ENCODE measurements around the gene POLR2F. TPM values are rescaled to one million over a fixed set of nuclear protein-coding genes. Genes with fewer than 3 reads are reported as not detected.
"Not testable (repeated sequence)": the region's sequence is repeated elsewhere in the genome, so short reads cannot be mapped to it uniquely, and the experiment has no call there.

Gene POLR2F
- polyA plus RNA-seq, 1 donor from 2014 or later: 195 TPM

- no peaks in the 10 kb centered on the region for H3K27me3 ChIP-seq (ENCODE audit: insufficient read depth, low read depth, low read length)
- H3K27ac ChIP-seq (ENCODE audit: low read length): no peak overlapping the region
- H3K9me3 ChIP-seq (ENCODE audit: low read length): no peaks in the 10 kb centered on the region
- no peak overlapping the region for H3K9ac ChIP-seq (ENCODE audit: low read length)
- H3F3A ChIP-seq (ENCODE audit: insufficient read depth, low read length, poor library complexity, severe bottlenecking): no peaks in the 10 kb centered on the region
- no peaks in the 10 kb centered on the region for H4K20me1 ChIP-seq (ENCODE audit: insufficient read depth)
- H3K4me2 ChIP-seq (ENCODE audit: low read length): no peak overlapping the region
- H3K9me2 ChIP-seq (ENCODE audit: insufficient read depth, low read length): no peaks in the 10 kb centered on the region
- no peak overlapping the region for H2AFZ ChIP-seq (ENCODE audit: low read depth, low read length)
- TF ChIP-seq SMC3 (conservative IDR thresholded peaks at IDR 0.05; ENCODE audit: poor library complexity) (no peak), MXI1 (conservative IDR thresholded peaks at IDR 0.05; ENCODE audit: poor library complexity, severe bottlenecking) (no peak), RAD21 (conservative IDR thresholded peaks at IDR 0.05) (no peak), POLR2AphosphoS5 (IDR thresholded peaks at IDR 0.05) (no peak), EZH2 (IDR thresholded peaks at IDR 0.05; ENCODE audit: borderline replicate concordance, insufficient read depth, low read length, poor library complexity, severe bottlenecking) (no peak), TAF1 (IDR thresholded peaks at IDR 0.05; ENCODE audit: low read depth) (no peak), EP300 (conservative IDR thresholded peaks at IDR 0.05; ENCODE audit: poor library complexity, severe bottlenecking) (no peak)
- TF ChIP-seq, protein P1, sequence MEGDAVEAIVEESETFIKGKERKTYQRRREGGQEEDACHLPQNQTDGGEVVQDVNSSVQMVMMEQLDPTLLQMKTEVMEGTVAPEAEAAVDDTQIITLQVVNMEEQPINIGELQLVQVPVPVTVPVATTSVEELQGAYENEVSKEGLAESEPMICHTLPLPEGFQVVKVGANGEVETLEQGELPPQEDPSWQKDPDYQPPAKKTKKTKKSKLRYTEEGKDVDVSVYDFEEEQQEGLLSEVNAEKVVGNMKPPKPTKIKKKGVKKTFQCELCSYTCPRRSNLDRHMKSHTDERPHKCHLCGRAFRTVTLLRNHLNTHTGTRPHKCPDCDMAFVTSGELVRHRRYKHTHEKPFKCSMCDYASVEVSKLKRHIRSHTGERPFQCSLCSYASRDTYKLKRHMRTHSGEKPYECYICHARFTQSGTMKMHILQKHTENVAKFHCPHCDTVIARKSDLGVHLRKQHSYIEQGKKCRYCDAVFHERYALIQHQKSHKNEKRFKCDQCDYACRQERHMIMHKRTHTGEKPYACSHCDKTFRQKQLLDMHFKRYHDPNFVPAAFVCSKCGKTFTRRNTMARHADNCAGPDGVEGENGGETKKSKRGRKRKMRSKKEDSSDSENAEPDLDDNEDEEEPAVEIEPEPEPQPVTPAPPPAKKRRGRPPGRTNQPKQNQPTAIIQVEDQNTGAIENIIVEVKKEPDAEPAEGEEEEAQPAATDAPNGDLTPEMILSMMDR (IDR thresholded peaks at IDR 0.05; ENCODE audit: poor library complexity, severe bottlenecking): no peak
- TF ChIP-seq, protein P2, sequence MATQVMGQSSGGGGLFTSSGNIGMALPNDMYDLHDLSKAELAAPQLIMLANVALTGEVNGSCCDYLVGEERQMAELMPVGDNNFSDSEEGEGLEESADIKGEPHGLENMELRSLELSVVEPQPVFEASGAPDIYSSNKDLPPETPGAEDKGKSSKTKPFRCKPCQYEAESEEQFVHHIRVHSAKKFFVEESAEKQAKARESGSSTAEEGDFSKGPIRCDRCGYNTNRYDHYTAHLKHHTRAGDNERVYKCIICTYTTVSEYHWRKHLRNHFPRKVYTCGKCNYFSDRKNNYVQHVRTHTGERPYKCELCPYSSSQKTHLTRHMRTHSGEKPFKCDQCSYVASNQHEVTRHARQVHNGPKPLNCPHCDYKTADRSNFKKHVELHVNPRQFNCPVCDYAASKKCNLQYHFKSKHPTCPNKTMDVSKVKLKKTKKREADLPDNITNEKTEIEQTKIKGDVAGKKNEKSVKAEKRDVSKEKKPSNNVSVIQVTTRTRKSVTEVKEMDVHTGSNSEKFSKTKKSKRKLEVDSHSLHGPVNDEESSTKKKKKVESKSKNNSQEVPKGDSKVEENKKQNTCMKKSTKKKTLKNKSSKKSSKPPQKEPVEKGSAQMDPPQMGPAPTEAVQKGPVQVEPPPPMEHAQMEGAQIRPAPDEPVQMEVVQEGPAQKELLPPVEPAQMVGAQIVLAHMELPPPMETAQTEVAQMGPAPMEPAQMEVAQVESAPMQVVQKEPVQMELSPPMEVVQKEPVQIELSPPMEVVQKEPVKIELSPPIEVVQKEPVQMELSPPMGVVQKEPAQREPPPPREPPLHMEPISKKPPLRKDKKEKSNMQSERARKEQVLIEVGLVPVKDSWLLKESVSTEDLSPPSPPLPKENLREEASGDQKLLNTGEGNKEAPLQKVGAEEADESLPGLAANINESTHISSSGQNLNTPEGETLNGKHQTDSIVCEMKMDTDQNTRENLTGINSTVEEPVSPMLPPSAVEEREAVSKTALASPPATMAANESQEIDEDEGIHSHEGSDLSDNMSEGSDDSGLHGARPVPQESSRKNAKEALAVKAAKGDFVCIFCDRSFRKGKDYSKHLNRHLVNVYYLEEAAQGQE (IDR thresholded peaks at IDR 0.05; ENCODE audit: borderline replicate concordance): no peak
- peaks cover 16% of the 10 kb centered on the region for H3K79me2 ChIP-seq (replicated peaks; ENCODE audit: insufficient read depth, low read length)
- H3K4me3 ChIP-seq (ENCODE audit: low read length): no peak overlapping the region
- no peaks in the 10 kb centered on the region for H3K36me3 ChIP-seq (ENCODE audit: insufficient read depth, low read length)
These were observed 2.2 kb upstream of the POLR2F start for GRCh38 chr22:37951305-37951704.

DNA sequence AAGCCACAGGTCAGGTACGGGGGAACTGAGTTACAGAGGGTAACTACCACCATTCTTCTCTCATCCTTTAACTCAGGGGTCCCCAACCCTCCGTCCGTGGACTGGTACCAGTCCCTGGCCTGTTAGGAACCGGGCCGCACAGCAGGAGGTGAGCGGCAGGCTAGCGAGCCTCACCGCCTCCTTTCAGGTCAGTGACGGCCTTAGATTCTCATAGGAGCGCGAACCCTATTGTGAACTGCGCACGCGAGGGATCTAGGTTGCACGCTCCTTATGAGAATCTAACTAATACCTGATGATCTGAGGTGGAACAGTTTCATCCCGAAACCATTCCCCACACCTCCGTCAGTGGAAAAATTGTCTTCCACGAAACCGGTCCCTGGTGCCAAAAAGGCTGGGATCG, 870 bp upstream of the POLR2F start:
- H4K20me1 ChIP-seq (ENCODE audit: insufficient read depth); H3K9me2 ChIP-seq (ENCODE audit: insufficient read depth, low read length); H3F3A ChIP-seq (ENCODE audit: insufficient read depth, low read length, poor library complexity, severe bottlenecking); H3K27me3 ChIP-seq (ENCODE audit: insufficient read depth, low read depth, low read length); H3K9me3 ChIP-seq (ENCODE audit: low read length); H3K36me3 ChIP-seq (ENCODE audit: insufficient read depth, low read length): not testable (repeated sequence)
- peak overlapping the region; percentile 65 for H2AFZ ChIP-seq (ENCODE audit: low read depth, low read length)
- peak overlapping the region; percentile 88 for H3K4me2 ChIP-seq (ENCODE audit: low read length)
- peak overlapping the region; percentile 89 for H3K9ac ChIP-seq (ENCODE audit: low read length)
- peak overlapping the region; percentile 99 for H3K4me3 ChIP-seq (ENCODE audit: low read length)
- peak overlapping the region; percentile 48 for H3K27ac ChIP-seq (ENCODE audit: low read length)
- H3K79me2 ChIP-seq (replicated peaks; ENCODE audit: insufficient read depth, low read length): peaks cover 16% of the 10 kb centered on the region

GRCh38 chr22:37953062-37953436, 450 bp upstream of the POLR2F start:
- no peaks in the 10 kb centered on the region for H4K20me1 ChIP-seq (ENCODE audit: insufficient read depth)
- H3K27ac ChIP-seq (ENCODE audit: low read length): peak overlapping the region; percentile 48
- peak overlapping the region; percentile 89 for H3K9ac ChIP-seq (ENCODE audit: low read length)

More at GRCh38 chr22:37953062-37953436, 450 bp upstream of the POLR2F start:
- peaks cover 16% of the 10 kb centered on the region for H3K79me2 ChIP-seq (replicated peaks; ENCODE audit: insufficient read depth, low read length)
- H3K36me3 ChIP-seq (ENCODE audit: insufficient read depth, low read length): no peaks in the 10 kb centered on the region
- peak overlapping the region; percentile 88 for H3K4me2 ChIP-seq (ENCODE audit: low read length)
- no peaks in the 10 kb centered on the region for H3K9me2 ChIP-seq (ENCODE audit: insufficient read depth, low read length)
- no peaks in the 10 kb centered on the region for H3K27me3 ChIP-seq (ENCODE audit: insufficient read depth, low read depth, low read length)
- no peaks in the 10 kb centered on the region for H3F3A ChIP-seq (ENCODE audit: insufficient read depth, low read length, poor library complexity, severe bottlenecking)
- peak overlapping the region; percentile 65 for H2AFZ ChIP-seq (ENCODE audit: low read depth, low read length)
- TF ChIP-seq, protein P1 (IDR thresholded peaks at IDR 0.05; ENCODE audit: poor library complexity, severe bottlenecking): no peak
- no peak for TF ChIP-seq MXI1 (conservative IDR thresholded peaks at IDR 0.05; ENCODE audit: poor library complexity, severe bottlenecking)
- no peak for TF ChIP-seq EZH2 (IDR thresholded peaks at IDR 0.05; ENCODE audit: borderline replicate concordance, insufficient read depth, low read length, poor library complexity, severe bottlenecking)
- no peak for TF ChIP-seq RAD21 (conservative IDR thresholded peaks at IDR 0.05)
- TF ChIP-seq TAF1 (IDR thresholded peaks at IDR 0.05; ENCODE audit: low read depth): no peak
- TF ChIP-seq EP300 (conservative IDR thresholded peaks at IDR 0.05; ENCODE audit: poor library complexity, severe bottlenecking): no peak
- no peak for TF ChIP-seq SMC3 (conservative IDR thresholded peaks at IDR 0.05; ENCODE audit: poor library complexity)
- TF ChIP-seq POLR2AphosphoS5 (IDR thresholded peaks at IDR 0.05): no peak
- TF ChIP-seq, protein P2 (IDR thresholded peaks at IDR 0.05; ENCODE audit: borderline replicate concordance): no peak
- no peaks in the 10 kb centered on the region for H3K9me3 ChIP-seq (ENCODE audit: low read length)
- peak overlapping the region; percentile 99 for H3K4me3 ChIP-seq (ENCODE audit: low read length)
